ENCODE results near the gene KAT5.

GRCh38 chr11:65745049-65745448 is 33.0 kb downstream of the KAT5 start:
- no peak for TF ChIP-seq CTCF (IDR thresholded peaks at IDR 0.05; ENCODE audit: extremely low read depth in 1 of 2, insufficient read depth in 1 of 2, low read depth in 1 of 2, low read length in 2 of 2)
- TF ChIP-seq POLR2A (IDR thresholded peaks at IDR 0.05; ENCODE audit: low read depth, low read length): no peak
- TF ChIP-seq POLR2AphosphoS5 (IDR thresholded peaks at IDR 0.05; ENCODE audit: insufficient read depth, low read depth, low read length): no peak

All from endothelial cell of umbilical vein (primary cell).